ENCODE measurements around the gene RMND5A.

RMND5A gene

DNA sequence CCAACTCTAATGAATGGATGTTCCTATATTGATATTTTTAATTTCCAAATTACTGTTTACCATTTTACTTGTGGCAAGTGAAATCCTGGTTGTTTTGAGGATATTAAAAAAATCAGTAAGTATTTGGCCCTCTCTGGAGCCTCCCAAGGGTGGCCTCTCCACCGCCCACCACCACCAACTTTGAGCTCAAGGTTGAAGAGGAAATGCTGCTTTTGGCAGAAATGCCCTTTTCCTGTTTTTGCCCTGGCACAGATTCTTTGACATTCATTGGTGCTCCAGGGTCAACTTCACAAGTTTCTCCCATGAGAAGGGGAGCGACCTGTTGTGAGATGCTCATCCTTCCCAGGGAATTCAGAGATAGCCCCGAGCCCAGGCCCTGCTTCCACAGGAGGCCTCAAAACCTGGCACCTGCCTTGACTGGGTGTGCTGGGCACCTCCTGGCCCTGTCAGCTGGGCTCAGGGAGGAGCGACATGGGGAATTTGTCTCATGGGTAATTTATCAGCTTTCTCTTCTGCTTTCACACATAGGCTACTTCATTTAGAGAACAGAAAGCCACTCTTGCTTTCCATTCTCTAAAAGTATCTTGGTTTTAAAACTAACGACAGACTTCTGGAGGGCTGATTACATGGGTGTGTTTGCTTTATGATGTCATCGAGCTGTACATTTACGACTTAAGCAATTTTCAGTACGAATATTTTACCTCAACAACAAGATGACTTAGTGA is 63.7 kb downstream of the RMND5A start:
- DNase-seq (ENCODE audit: low read depth, low spot score), result no peak
- no peak for TF ChIP-seq YY1 (IDR thresholded peaks at IDR 0.05; ENCODE audit: insufficient read depth, insufficient read length)
- TF ChIP-seq ZNF274 (IDR thresholded peaks at IDR 0.05; ENCODE audit: low read depth, low read length), result no peak
- no peak for TF ChIP-seq SUZ12 (IDR thresholded peaks at IDR 0.05; ENCODE audit: extremely low read depth, insufficient read depth, insufficient read length)
- Histone ChIP-seq H3K4me1 (ENCODE audit: insufficient read depth, insufficient read length) (peaks cover 2% of the 10 kb centered on the region), H3K4me3 (ENCODE audit: insufficient read length, low read depth) (no peak overlapping the region), H3K9me3 (ENCODE audit: insufficient read depth, low read length) (no peaks in the 10 kb centered on the region), H3K9ac (ENCODE audit: insufficient read length, low read depth) (no peak overlapping the region), H3K36me3 (ENCODE audit: insufficient read depth, insufficient read length, low read length) (no peaks in the 10 kb centered on the region), H3K27me3 (ENCODE audit: insufficient read depth, insufficient read length) (peaks cover 15% of the 10 kb centered on the region)

DNA sequence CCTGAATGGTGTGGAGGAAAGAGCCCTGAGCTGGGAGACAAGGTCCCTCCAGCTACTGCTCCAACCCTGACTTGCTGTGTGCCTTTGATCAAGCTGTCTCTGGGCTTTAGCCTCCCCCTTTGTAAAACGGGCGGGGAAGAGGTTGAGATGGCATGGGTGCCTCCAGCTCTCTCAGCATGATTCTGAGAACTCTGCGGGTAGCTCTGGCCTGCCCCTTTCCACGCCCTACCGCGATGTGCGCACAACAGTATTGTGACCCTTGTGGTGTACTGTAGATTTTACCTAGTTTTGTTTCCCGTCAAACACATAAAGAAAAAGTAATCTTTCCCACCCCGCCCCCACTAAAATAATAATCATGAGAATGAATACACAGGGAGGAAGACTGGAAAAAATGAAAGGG is 65.4 kb downstream of the RMND5A start:
- no peaks in the 10 kb centered on the region for H3K36me3 ChIP-seq (ENCODE audit: insufficient read depth, insufficient read length, low read length)
- no peak overlapping the region for H3K4me3 ChIP-seq (ENCODE audit: insufficient read length, low read depth)
- TF ChIP-seq YY1 (IDR thresholded peaks at IDR 0.05; ENCODE audit: insufficient read depth, insufficient read length), result no peak
- no peak for TF ChIP-seq ZNF274 (IDR thresholded peaks at IDR 0.05; ENCODE audit: low read depth, low read length)
- TF ChIP-seq SUZ12 (IDR thresholded peaks at IDR 0.05; ENCODE audit: extremely low read depth, insufficient read depth, insufficient read length), result no peak
- H3K4me1 ChIP-seq (ENCODE audit: insufficient read depth, insufficient read length), result peaks cover 2% of the 10 kb centered on the region
- DNase-seq (ENCODE audit: low read depth, low spot score), result no peak
- H3K27me3 ChIP-seq (ENCODE audit: insufficient read depth, insufficient read length), result peaks cover 32% of the 10 kb centered on the region
- H3K9me3 ChIP-seq (ENCODE audit: insufficient read depth, low read length), result no peaks in the 10 kb centered on the region
- no peak overlapping the region for H3K9ac ChIP-seq (ENCODE audit: insufficient read length, low read depth)

DNA sequence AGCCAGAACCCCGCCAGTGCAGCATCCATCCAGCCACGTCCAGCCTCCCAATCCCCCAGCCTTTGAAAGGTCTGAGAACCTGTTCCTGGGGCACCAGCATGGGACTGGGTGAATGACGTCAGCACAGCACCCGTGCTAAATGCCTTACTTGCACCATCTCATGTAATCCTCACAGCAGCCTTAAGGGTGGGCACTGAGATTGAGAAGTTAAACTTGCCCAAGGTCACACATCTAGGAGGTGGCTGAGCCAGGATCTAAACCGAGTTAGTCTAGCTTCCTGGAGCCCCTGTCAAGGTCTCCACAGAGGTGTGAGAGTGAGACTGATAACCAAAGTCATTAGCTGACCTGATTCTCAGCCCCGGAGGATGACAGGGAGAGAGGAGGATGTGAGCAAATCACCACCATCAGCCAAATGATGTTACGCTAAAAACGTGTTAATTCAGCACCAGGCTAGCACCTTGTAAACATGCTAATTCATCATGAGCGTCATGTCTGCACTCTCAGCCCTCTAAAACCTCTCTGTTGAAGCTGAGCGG is 66.0 kb downstream of the RMND5A start:
- H3K9me3 ChIP-seq (ENCODE audit: insufficient read depth, low read length), result no peaks in the 10 kb centered on the region
- no peak overlapping the region for H3K9ac ChIP-seq (ENCODE audit: insufficient read length, low read depth)
- no peaks in the 10 kb centered on the region for H3K36me3 ChIP-seq (ENCODE audit: insufficient read depth, insufficient read length, low read length)
- TF ChIP-seq ZNF274 (IDR thresholded peaks at IDR 0.05; ENCODE audit: low read depth, low read length), result no peak
- TF ChIP-seq SUZ12 (IDR thresholded peaks at IDR 0.05; ENCODE audit: extremely low read depth, insufficient read depth, insufficient read length), result no peak
- TF ChIP-seq YY1 (IDR thresholded peaks at IDR 0.05; ENCODE audit: insufficient read depth, insufficient read length), result no peak
- no peak overlapping the region for H3K4me3 ChIP-seq (ENCODE audit: insufficient read length, low read depth)
- no peak for DNase-seq (ENCODE audit: low read depth, low spot score)
- peaks cover 38% of the 10 kb centered on the region for H3K27me3 ChIP-seq (ENCODE audit: insufficient read depth, insufficient read length)
- H3K4me1 ChIP-seq (ENCODE audit: insufficient read depth, insufficient read length), result peaks cover 2% of the 10 kb centered on the region

DNA sequence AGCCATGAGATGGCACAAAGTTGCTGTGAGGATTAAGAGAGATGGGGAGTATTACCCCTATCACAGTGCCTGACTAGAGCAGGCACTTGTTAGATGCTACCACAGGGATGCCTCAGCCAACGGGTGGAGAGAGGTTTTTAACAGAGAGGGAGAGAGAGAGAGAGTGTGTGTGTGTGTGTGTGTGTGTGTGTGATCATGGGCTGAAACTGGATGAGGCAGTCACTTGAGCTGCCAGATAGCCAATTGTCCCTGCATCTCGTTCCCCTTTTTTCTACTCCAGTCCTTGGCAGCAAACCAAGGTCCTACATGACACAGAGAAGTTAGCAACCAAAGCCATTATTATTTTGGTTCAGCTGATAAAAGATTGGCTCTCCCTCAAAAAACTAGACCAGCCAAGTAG is 67.6 kb downstream of the RMND5A start:
- DNase-seq (ENCODE audit: low read depth, low spot score), result no peak
- Histone ChIP-seq H3K4me3 (ENCODE audit: insufficient read length, low read depth) (no peak overlapping the region), H3K9me3 (ENCODE audit: insufficient read depth, low read length) (no peaks in the 10 kb centered on the region), H3K4me1 (ENCODE audit: insufficient read depth, insufficient read length) (peaks cover 2% of the 10 kb centered on the region), H3K27me3 (ENCODE audit: insufficient read depth, insufficient read length) (peaks cover 54% of the 10 kb centered on the region), H3K36me3 (ENCODE audit: insufficient read depth, insufficient read length, low read length) (no peaks in the 10 kb centered on the region), H3K9ac (ENCODE audit: insufficient read length, low read depth) (no peak overlapping the region)
- no peak for TF ChIP-seq YY1 (IDR thresholded peaks at IDR 0.05; ENCODE audit: insufficient read depth, insufficient read length)
- TF ChIP-seq ZNF274 (IDR thresholded peaks at IDR 0.05; ENCODE audit: low read depth, low read length), result no peak
- no peak for TF ChIP-seq SUZ12 (IDR thresholded peaks at IDR 0.05; ENCODE audit: extremely low read depth, insufficient read depth, insufficient read length)

DNA sequence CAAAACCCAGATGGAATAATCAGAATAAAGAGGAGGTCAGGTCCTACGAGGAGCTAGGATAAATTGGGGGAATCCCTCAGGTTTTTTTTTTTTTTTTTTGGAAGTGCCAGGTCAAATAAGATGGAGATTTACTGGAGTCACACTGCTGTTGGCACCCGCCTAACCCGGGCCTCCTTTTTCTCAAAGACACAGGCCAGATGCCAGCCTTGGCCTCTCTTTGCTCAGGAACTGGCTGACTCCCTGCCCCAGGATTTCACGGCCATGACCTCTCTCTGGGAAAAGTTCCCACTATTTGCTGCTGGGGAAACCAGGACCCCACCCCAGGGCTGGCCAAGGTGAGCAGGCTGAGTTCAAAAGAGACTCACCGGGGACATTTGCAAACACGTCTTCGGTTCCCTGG is 68.1 kb downstream of the RMND5A start:
- DNase-seq (ENCODE audit: low read depth, low spot score), result no peak
- H3K4me3 ChIP-seq (ENCODE audit: insufficient read length, low read depth), result no peak overlapping the region
- H3K36me3 ChIP-seq (ENCODE audit: insufficient read depth, insufficient read length, low read length), result no peaks in the 10 kb centered on the region

DNA sequence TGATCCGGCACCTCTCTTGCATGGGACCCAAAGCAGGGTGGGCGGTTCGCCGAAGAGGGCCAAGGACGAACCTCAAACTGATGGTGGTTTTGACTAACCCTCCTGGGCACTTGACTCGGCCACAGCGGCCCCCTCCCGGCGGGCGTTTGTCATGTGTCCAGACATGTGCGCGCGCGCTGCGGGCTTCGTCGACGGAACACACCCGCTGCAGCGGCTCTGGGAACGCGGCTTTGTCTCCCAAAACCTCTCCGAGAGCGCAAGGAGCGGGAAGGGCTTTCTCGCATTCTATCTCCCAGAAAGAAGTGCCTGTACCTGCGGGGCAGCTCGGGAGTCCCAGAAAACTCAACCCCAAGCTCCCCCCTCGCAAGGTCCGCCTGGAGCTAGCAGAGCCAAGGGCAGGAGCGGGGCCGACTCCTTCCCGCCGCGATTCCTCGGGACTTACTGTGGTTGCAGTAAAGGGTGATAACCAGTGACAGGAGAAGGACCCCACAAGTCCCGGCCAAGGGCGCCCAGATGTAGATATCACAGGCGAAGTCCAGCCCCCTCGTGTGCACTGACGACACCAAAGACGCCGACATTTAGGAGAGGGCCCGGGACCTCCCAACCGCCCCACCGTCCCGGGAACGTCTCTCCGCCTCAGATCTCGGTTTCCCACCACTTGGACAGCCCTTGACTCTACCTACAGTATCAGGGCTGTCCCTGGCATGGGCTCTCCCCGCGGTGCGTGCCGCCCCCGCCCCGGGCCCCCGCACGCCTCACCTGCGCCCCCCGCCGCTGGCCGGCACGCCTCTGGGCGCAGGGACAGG is 69.0 kb downstream of the RMND5A start:
- Histone ChIP-seq H3K9ac (ENCODE audit: insufficient read length, low read depth) (peak overlapping the region; percentile 10), H3K4me1 (ENCODE audit: insufficient read depth, insufficient read length) (peaks cover 2% of the 10 kb centered on the region), H3K4me3 (ENCODE audit: insufficient read length, low read depth) (no peak overlapping the region), H3K27me3 (ENCODE audit: insufficient read depth, insufficient read length) (peaks cover 61% of the 10 kb centered on the region), H3K9me3 (ENCODE audit: insufficient read depth, low read length) (no peaks in the 10 kb centered on the region), H3K36me3 (ENCODE audit: insufficient read depth, insufficient read length, low read length) (no peaks in the 10 kb centered on the region)
- no peak for DNase-seq (ENCODE audit: low read depth, low spot score)
- TF ChIP-seq ZNF274 (IDR thresholded peaks at IDR 0.05; ENCODE audit: low read depth, low read length) (no peak), SUZ12 (IDR thresholded peaks at IDR 0.05; ENCODE audit: extremely low read depth, insufficient read depth, insufficient read length) (no peak), YY1 (IDR thresholded peaks at IDR 0.05; ENCODE audit: insufficient read depth, insufficient read length) (no peak)

More for the DNA sequence above, 68.1 kb downstream of the RMND5A start:
- Histone ChIP-seq H3K4me1 (ENCODE audit: insufficient read depth, insufficient read length) (peaks cover 2% of the 10 kb centered on the region), H3K9ac (ENCODE audit: insufficient read length, low read depth) (no peak overlapping the region), H3K9me3 (ENCODE audit: insufficient read depth, low read length) (no peaks in the 10 kb centered on the region), H3K27me3 (ENCODE audit: insufficient read depth, insufficient read length) (peaks cover 57% of the 10 kb centered on the region)
- TF ChIP-seq YY1 (IDR thresholded peaks at IDR 0.05; ENCODE audit: insufficient read depth, insufficient read length), result no peak
- no peak for TF ChIP-seq SUZ12 (IDR thresholded peaks at IDR 0.05; ENCODE audit: extremely low read depth, insufficient read depth, insufficient read length)
- TF ChIP-seq ZNF274 (IDR thresholded peaks at IDR 0.05; ENCODE audit: low read depth, low read length), result no peak

DNA sequence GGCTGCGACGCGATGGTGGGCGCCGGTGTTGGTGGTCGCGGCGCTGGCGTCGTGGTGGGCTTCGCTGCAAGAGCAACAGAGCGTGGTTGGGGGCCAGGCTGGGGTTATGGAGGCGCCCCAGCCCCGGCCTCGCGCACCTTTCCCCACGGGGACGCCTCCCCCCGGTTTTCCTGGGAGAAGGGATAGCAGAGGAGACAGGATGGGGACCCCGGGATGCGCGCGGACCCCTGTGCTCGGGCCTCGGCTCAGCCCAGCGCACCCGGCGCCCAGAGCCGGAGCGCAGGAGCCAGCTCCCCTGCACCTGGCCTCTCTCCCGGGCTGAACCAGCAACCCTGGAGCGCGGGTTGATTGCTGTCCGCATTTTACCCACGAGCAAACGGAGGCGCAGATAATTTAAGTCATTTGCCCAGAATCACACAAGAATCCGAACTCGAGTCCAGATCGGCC is 69.6 kb downstream of the RMND5A start:
- no peak overlapping the region for H3K4me3 ChIP-seq (ENCODE audit: insufficient read length, low read depth)
- no peak for DNase-seq (ENCODE audit: low read depth, low spot score)

More for the DNA sequence above, 69.6 kb downstream of the RMND5A start:
- Histone ChIP-seq H3K36me3 (ENCODE audit: insufficient read depth, insufficient read length, low read length) (no peaks in the 10 kb centered on the region), H3K27me3 (ENCODE audit: insufficient read depth, insufficient read length) (peaks cover 61% of the 10 kb centered on the region), H3K9me3 (ENCODE audit: insufficient read depth, low read length) (no peaks in the 10 kb centered on the region), H3K4me1 (ENCODE audit: insufficient read depth, insufficient read length) (peaks cover 2% of the 10 kb centered on the region), H3K9ac (ENCODE audit: insufficient read length, low read depth) (no peak overlapping the region)
- TF ChIP-seq ZNF274 (IDR thresholded peaks at IDR 0.05; ENCODE audit: low read depth, low read length) (no peak), SUZ12 (IDR thresholded peaks at IDR 0.05; ENCODE audit: extremely low read depth, insufficient read depth, insufficient read length) (no peak), YY1 (IDR thresholded peaks at IDR 0.05; ENCODE audit: insufficient read depth, insufficient read length) (no peak)
